HepG2 (cell line): ENCODE data around the gene KCNMA1. TPM values are rescaled to one million over a fixed set of nuclear protein-coding genes. Genes with fewer than 3 reads are reported as not detected.

Experiments
- ATAC-seq: fragments of 200-7000 bp; cut with Tn5 transposase; 3 replicates; pipeline ENCODE4 v1.9.1; 2020; ENCODE audit warnings: mild to moderate bottlenecking, moderate library complexity
- BruUV-seq: library from RNA; stranded (reverse); fragments of 400-500 nt; replicated peaks from 2 replicates; lab custom pipeline; 2021; lab: Mats Ljungman, UMichigan
- CTCF ChIA-PET: fragments of 300-600 bp; formaldehyde crosslinking; extraction: SDS; loops from one replicate; lab custom pipeline; 2021; ENCODE audit warnings: low total read pairs, inconsistent platforms, low intra/inter-chr PET ratio; lab: Yijun Ruan, JAX
- POLR2A ChIA-PET: fragments of 350-600 bp; sonication (Branson Sonifier 250); formaldehyde crosslinking; loops from one replicate; lab custom pipeline; 2020; ENCODE audit warnings: antibody characterized with exemption, inconsistent platforms; lab: Yijun Ruan, JAX
- DNase-seq: peaks from one replicate; pipeline ENCODE4 v3.0.0-alpha.2; 2015; ENCODE audit warnings: low spot score
- FAIRE-seq: peaks from 3 replicates; lab custom pipeline; 2011; peaks lifted over from hg19 to GRCh38; lab: Jason Lieb, UNC
- H2AFZ ChIP-seq: one replicate; pipeline ENCODE4 v1.6.1; 2011; ENCODE audit warnings: low read length, inconsistent platforms
- H3K27ac ChIP-seq: fragments of 300-600 bp; 3 replicates; pipeline ENCODE4 v1.8.0; 2011; ENCODE audit warnings: mixed run types, mild to moderate bottlenecking, mixed read lengths, low read length, inconsistent platforms; ENCODE audit not compliant: insufficient read depth; ENCODE audit errors: extremely low read length
- H3K27me3 ChIP-seq, 2 experiments: fragments of 200-600 bp in 1 of 2; 2 replicates in 1 of 2; 3 replicates in 1 of 2; pipeline versions ENCODE4 v1.6.0 to v1.8.0; 2011; ENCODE audit warnings: low read length in 2 of 2, mild to moderate bottlenecking in 2 of 2, moderate library complexity in 2 of 2, inconsistent platforms in 1 of 2; ENCODE audit not compliant: insufficient read depth in 2 of 2, control insufficient read depth in 1 of 2
- H3K36me3 ChIP-seq, 2 experiments: fragments of 200-600 bp in 1 of 2; replicated peaks in 1 of 2; 2 replicates in 1 of 2; 3 replicates in 1 of 2; pipeline versions ENCODE4 v1.5.1 to v1.8.0; 2011; ENCODE audit warnings: low read length in 2 of 2, inconsistent platforms in 1 of 2; ENCODE audit not compliant: insufficient read depth in 2 of 2, control insufficient read depth in 1 of 2
- H3K4me1 ChIP-seq: 2 replicates; pipeline ENCODE4 v1.5.1; 2012; ENCODE audit warnings: low read length, inconsistent platforms; ENCODE audit not compliant: insufficient read depth
- H3K4me2 ChIP-seq: 2 replicates; pipeline ENCODE4 v1.6.0; 2011; ENCODE audit warnings: low read depth, low read length, inconsistent platforms
- H3K4me3 ChIP-seq, 3 experiments: fragments of 200-600 bp in 1 of 3; sonication (generic), shearing (Covaris generic) in 1 of 3; replicated peaks in 1 of 3; 2 replicates each; pipeline ENCODE4 v1.5.1; 2011 to 2016; ENCODE audit warnings: low read length in 3 of 3, inconsistent platforms in 2 of 3, low read depth in 2 of 3, mild to moderate bottlenecking in 2 of 3, control low read depth in 1 of 3, mixed read lengths in 1 of 3; ENCODE audit not compliant: insufficient read depth in 1 of 3
- H3K79me2 ChIP-seq: one replicate; pipeline ENCODE4 v1.6.1; 2011; ENCODE audit warnings: low read length, inconsistent platforms; ENCODE audit not compliant: insufficient read depth
- H3K9ac ChIP-seq: 2 replicates; pipeline ENCODE4 v1.6.0; 2011; ENCODE audit warnings: mild to moderate bottlenecking, low read depth, low read length, inconsistent platforms; ENCODE audit not compliant: insufficient read depth
- H3K9me3 ChIP-seq: 2 replicates; pipeline ENCODE4 v1.5.1; 2012; ENCODE audit warnings: mild to moderate bottlenecking, low read length
- H4K20me1 ChIP-seq: 2 replicates; pipeline ENCODE4 v1.6.0; 2011; ENCODE audit warnings: inconsistent platforms, mild to moderate bottlenecking, low read length, moderate library complexity; ENCODE audit not compliant: insufficient read depth
- EHMT2 ChIP-seq: fragments of 200-600 bp; sonication (generic); IDR thresholded peaks from 2 replicates; pipeline ENCODE4 v1.7.0; 2017; ENCODE audit warnings: antibody characterized with exemption, low read depth, low read length, borderline replicate concordance
- FOXK1 ChIP-seq: sonication (generic); formaldehyde crosslinking; IDR thresholded peaks from 2 replicates; pipeline ENCODE4 v1.4.0; 2020; ENCODE audit warnings: low read depth, missing genetic modification reagents, borderline replicate concordance
- FOXO1 ChIP-seq: sonication (generic); formaldehyde crosslinking; IDR thresholded peaks from 2 replicates; pipeline ENCODE4 v1.4.0; 2020; ENCODE audit warnings: missing genetic modification reagents
- MIER3 ChIP-seq: IDR thresholded peaks from 2 replicates; pipeline ENCODE4 v1.6.1; 2016; ENCODE audit warnings: missing compliant biosample characterization, borderline replicate concordance
- MYC ChIP-seq: sonication (generic); formaldehyde crosslinking; IDR thresholded peaks from 2 replicates; pipeline ENCODE4 v1.9.0; 2021; ENCODE audit warnings: missing genetic modification reagents, borderline replicate concordance
- PHF8 ChIP-seq: sonication (generic); formaldehyde crosslinking; IDR thresholded peaks from 2 replicates; pipeline ENCODE4 v1.5.0; 2020; ENCODE audit warnings: missing genetic modification reagents
- RARG ChIP-seq: sonication (generic); formaldehyde crosslinking; IDR thresholded peaks from 2 replicates; pipeline ENCODE4 v1.4.0; 2020; ENCODE audit warnings: low read depth, mild to moderate bottlenecking, missing genetic modification reagents
- SNRNP70 ChIP-seq: fragments of 200-400 bp; formaldehyde crosslinking; IDR thresholded peaks from 2 replicates; pipeline ENCODE4 v1.6.1; 2017; ENCODE audit warnings: mild to moderate bottlenecking, low read depth, low read length, moderate library complexity
- SOX6 ChIP-seq, 2 experiments: fragments of 450-650 bp in 1 of 2; sonication (generic) in 1 of 2; formaldehyde crosslinking in 1 of 2; IDR thresholded peaks; 2 replicates each; pipeline versions ENCODE4 v1.4.0 to v1.6.1; 2017 to 2020; ENCODE audit warnings: antibody characterized with exemption in 1 of 2, mild to moderate bottlenecking in 1 of 2, missing genetic modification reagents in 1 of 2
- SRSF4 ChIP-seq: fragments of 200-400 bp; formaldehyde crosslinking; IDR thresholded peaks from one replicate; pipeline ENCODE4 v1.6.1; 2018; ENCODE audit warnings: mild to moderate bottlenecking, low read depth, low read length, moderate library complexity; ENCODE audit not compliant: poor library complexity, severe bottlenecking
- ZNF160 ChIP-seq: sonication (generic); formaldehyde crosslinking; IDR thresholded peaks from 2 replicates; pipeline ENCODE4 v1.8.0; 2022; ENCODE audit warnings: mild to moderate bottlenecking, inconsistent platforms, missing genetic modification reagents
- ZNF263 ChIP-seq: sonication (generic); formaldehyde crosslinking; IDR thresholded peaks from 2 replicates; pipeline ENCODE4 v1.4.0; 2020; ENCODE audit warnings: missing genetic modification reagents
- ZNF3 ChIP-seq: IDR thresholded peaks from 2 replicates; pipeline ENCODE4 v1.7.0; 2017; ENCODE audit warnings: inconsistent platforms
- ZNF605 ChIP-seq: sonication (generic); formaldehyde crosslinking; IDR thresholded peaks from 2 replicates; pipeline ENCODE4 v1.8.0; 2022; ENCODE audit warnings: mild to moderate bottlenecking, missing genetic modification reagents
- ZNF672 ChIP-seq: sonication (generic); formaldehyde crosslinking; IDR thresholded peaks from 2 replicates; pipeline ENCODE4 v1.8.1; 2022; ENCODE audit warnings: missing genetic modification reagents
- WGBS: methylation state at CpG from one replicate; pipeline ENCODE4 v1.1.6; 2017; ENCODE audit warnings: low lambda C conversion rate; 5-methylcytosine and 5-hydroxymethylcytosine counted together
- in situ Hi-C: cut with HindIII; loops from 2 replicates; pipeline ENCODE4 v1.10.0; 2017; ENCODE audit warnings: low pct_unique_long_range_greater_than_20kb; ENCODE audit not compliant: extremely low pct_ligation_motif_present
- intact Hi-C: fragments of 100-400 bp; cut with micrococcal nuclease; formaldehyde crosslinking; loops from one replicate; pipeline ENCODE4 v1.10.0; 2022; ENCODE audit not compliant: unreplicated experiment
- polyA plus RNA-seq, 8 experiments: library from polyadenylated mRNA; depleted of rRNA in 3 of 8; stranded (reverse) in 7 of 8; unstranded in 1 of 8; fragments of >200 nt; fragmentation: Illumina TruSeq in 4 of 8; extraction: Trizol in 4 of 8; gene quantifications; 2 replicates each; pipeline versions ENCODE4 v1.2.1 to v1.2.3, GENCODE V29; 2011 to 2016; ENCODE audit warnings: low read depth in 4 of 8, missing spikeins in 1 of 8, mixed read lengths in 1 of 8; ENCODE audit not compliant: insufficient read depth in 1 of 8
- total RNA-seq, 5 experiments: library from RNA; depleted of rRNA; stranded (reverse); fragments of >200 nt; fragmentation: Illumina TruSeq; extraction: Trizol; gene quantifications; 2 replicates each; pipeline ENCODE4 v1.2.3, GENCODE V29; 2016; ENCODE audit warnings: low read depth in 1 of 5
- TF ChIP-seq, protein P1 (sequence below): sonication (generic); formaldehyde crosslinking; IDR thresholded peaks from 2 replicates; pipeline ENCODE4 v1.8.0; 2022; ENCODE audit warnings: mild to moderate bottlenecking, missing genetic modification reagents, moderate library complexity

KCNMA1 gene
- total and polyA plus RNA-seq, 2 of the 13 experiments (the other 11 are each of a cell fraction or from before 2014, with no cell fraction given) = 0.02 TPM; not detected in 1

DNA sequence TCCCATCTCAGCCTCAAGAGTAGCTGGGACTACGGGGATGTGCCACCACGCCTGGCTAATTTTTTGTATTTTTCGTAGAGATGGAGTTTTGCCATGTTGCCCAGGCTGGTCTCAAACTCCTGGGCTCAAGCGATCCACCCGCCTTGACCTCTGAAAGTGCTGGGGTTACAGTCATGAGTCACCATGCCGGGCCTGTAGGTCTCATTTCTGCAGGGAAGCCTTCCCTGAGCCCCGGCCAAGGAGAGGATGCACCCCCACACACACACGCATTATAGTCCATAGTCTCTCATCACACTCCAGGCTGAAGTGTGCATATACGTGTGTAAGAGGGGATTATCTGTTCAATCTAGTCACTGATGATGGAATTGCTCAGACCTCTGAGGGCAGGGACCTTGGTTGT, 29.3 kb downstream of the KCNMA1 start:
- no peak overlapping the region for H3K4me3 ChIP-seq
- H4K20me1 ChIP-seq = no peaks in the 10 kb centered on the region
- no peak overlapping the region for H2AFZ ChIP-seq
- no peak overlapping the region for H3K4me2 ChIP-seq
- no peaks in the 10 kb centered on the region for H3K79me2 ChIP-seq
- BruUV-seq = no TSS peak
- no peak for FAIRE-seq
- no peak for DNase-seq
- ChIA-PET CTCF (no interaction called here), POLR2A (no interaction called here)
- in situ Hi-C loops = no loop called here
- no peak for TF ChIP-seq FOXO1 (CRISPR knock-in tag)
- TF ChIP-seq RARG (CRISPR knock-in tag) = no peak
- TF ChIP-seq ZNF605 (CRISPR knock-in tag) = no peak
- TF ChIP-seq ZNF3 (CRISPR knock-in tag) = no peak
- TF ChIP-seq ZNF160 (CRISPR knock-in tag) = no peak
- TF ChIP-seq FOXK1 (CRISPR knock-in tag) = no peak
- TF ChIP-seq EHMT2 = no peak
- TF ChIP-seq MIER3 = no peak
- no peak for TF ChIP-seq SOX6 (IDR thresholded peaks at IDR 0.05)
- no peak for TF ChIP-seq SOX6 (CRISPR knock-in tag; IDR thresholded peaks at IDR 0.05)
- no peak for TF ChIP-seq ZNF263 (CRISPR knock-in tag)
- no peak for TF ChIP-seq MYC (CRISPR knock-in tag)
- TF ChIP-seq, protein P1, sequence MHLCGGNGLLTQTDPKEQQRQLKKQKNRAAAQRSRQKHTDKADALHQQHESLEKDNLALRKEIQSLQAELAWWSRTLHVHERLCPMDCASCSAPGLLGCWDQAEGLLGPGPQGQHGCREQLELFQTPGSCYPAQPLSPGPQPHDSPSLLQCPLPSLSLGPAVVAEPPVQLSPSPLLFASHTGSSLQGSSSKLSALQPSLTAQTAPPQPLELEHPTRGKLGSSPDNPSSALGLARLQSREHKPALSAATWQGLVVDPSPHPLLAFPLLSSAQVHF = no peak
- TF ChIP-seq ZNF672 (CRISPR knock-in tag) = no peak
- TF ChIP-seq PHF8 (CRISPR knock-in tag) = no peak
- TF ChIP-seq SNRNP70 = no peak
- no peak for TF ChIP-seq SRSF4
- H3K36me3 ChIP-seq = no peaks in the 10 kb centered on the region
- H3K4me1 ChIP-seq = no peaks in the 10 kb centered on the region
- H3K9ac ChIP-seq = no peak overlapping the region
- H3K9me3 ChIP-seq = no peaks in the 10 kb centered on the region
- no peak overlapping the region for H3K27ac ChIP-seq
- intact Hi-C loops = no loop called here
- no peak for ATAC-seq
- peaks cover 0 to 8% of the 10 kb centered on the region in 2 experiments; a peak in 1 of 5 replicates for H3K27me3 ChIP-seq
- 35% methylated on average over 7 of the region's 9 CpGs for WGBS
